ENCODE data around the gene ESRRA.

ESRRA gene

GRCh38 chr11:64284962-64285884 is 20.1 kb upstream of the ESRRA start, which contains the start of gene GPR137:
GPR137 (plus strand) TSS chr11:64285848; CDS start chr11:64286525, 677 bp downstream.
- TF ChIP-seq, protein P1, sequence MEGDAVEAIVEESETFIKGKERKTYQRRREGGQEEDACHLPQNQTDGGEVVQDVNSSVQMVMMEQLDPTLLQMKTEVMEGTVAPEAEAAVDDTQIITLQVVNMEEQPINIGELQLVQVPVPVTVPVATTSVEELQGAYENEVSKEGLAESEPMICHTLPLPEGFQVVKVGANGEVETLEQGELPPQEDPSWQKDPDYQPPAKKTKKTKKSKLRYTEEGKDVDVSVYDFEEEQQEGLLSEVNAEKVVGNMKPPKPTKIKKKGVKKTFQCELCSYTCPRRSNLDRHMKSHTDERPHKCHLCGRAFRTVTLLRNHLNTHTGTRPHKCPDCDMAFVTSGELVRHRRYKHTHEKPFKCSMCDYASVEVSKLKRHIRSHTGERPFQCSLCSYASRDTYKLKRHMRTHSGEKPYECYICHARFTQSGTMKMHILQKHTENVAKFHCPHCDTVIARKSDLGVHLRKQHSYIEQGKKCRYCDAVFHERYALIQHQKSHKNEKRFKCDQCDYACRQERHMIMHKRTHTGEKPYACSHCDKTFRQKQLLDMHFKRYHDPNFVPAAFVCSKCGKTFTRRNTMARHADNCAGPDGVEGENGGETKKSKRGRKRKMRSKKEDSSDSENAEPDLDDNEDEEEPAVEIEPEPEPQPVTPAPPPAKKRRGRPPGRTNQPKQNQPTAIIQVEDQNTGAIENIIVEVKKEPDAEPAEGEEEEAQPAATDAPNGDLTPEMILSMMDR (IDR thresholded peaks at IDR 0.05) = peak; percentile 42

DNA sequence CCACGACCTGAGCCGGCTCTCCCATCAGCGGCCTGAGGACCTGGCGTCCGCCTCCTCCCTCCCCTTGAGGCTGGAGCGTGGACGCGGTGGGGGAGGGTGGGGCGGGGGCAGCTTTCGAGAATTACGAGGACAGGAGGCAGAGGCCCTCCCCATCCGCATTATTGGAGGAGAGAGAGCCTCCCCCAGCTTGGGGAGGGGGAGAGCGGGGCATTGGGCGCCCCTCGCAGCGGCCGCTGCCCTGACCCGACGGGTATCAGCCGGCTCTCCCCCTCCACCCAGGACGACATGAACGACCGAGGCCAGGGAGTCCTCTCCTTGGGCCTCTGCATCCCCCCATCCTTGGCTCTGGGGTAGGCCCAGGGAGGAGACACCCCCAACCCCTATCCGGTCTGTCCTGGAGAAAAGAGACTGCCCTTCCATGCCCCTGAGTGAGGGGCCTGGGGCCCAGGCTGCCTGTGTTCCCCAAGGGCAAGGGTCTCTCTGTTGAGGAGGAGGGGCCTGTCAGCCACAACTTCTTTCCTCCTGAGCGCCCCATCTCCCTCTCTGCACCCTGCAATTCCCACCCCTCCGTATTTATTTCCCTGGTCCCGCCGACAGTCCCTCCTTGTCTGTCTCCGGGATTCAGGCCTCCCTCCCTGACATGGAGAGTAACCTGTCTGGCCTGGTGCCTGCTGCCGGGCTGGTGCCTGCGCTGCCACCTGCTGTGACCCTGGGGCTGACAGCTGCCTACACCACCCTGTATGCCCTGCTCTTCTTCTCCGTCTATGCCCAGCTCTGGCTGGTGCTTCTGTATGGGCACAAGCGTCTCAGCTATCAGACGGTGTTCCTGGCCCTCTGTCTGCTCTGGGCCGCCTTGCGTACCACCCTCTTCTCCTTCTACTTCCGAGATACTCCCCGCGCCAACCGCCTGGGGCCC is 19.2 kb upstream of the ESRRA start:
- Histone ChIP-seq H3K9me3 (no peaks in the 10 kb centered on the region), H3K27ac (peak overlapping the region; percentile 98), H3K27me3 (peaks cover 21% of the 10 kb centered on the region), H3K4me3 (ENCODE audit: low read depth in 1 of 2, low read length in 1 of 2) (peak overlapping the region; percentile 86 to 93), H3K36me3 (peaks cover 7% of the 10 kb centered on the region), H3K4me1 (ENCODE audit: control insufficient read depth in 1 of 2, insufficient read depth in 1 of 2, low read depth in 1 of 2, low read length in 1 of 2) (peaks cover 20 to 29% of the 10 kb centered on the region in 2 experiments)
- TF ChIP-seq, protein P1 (IDR thresholded peaks at IDR 0.05) = no peak

More at GRCh38 chr11:64284962-64285884, 20.1 kb upstream of the ESRRA start, which contains the start of gene GPR137:
- Histone ChIP-seq H3K27ac (peak within 1 kb of the TSS; percentile 98), H3K4me1 (ENCODE audit: control insufficient read depth in 1 of 2, insufficient read depth in 1 of 2, low read depth in 1 of 2, low read length in 1 of 2) (peaks cover 20 to 26% of the 10 kb centered on the region in 2 experiments), H3K36me3 (peaks cover 7% of the 10 kb centered on the region), H3K27me3 (peaks cover 12% of the 10 kb centered on the region), H3K9me3 (no peaks in the 10 kb centered on the region), H3K4me3 (ENCODE audit: low read depth in 1 of 2, low read length in 1 of 2) (peak within 1 kb of the TSS; percentile 86 to 93)

GRCh38 chr11:64286801-64287159 is 18.5 kb upstream of the ESRRA start:
- H3K36me3 ChIP-seq = peaks cover 6% of the 10 kb centered on the region
- peaks cover 27% of the 10 kb centered on the region for H3K27me3 ChIP-seq
- no peak overlapping the region for H3K27ac ChIP-seq
- H3K9me3 ChIP-seq = no peaks in the 10 kb centered on the region
- TF ChIP-seq, protein P1 (IDR thresholded peaks at IDR 0.05) = no peak
- H3K4me1 ChIP-seq (ENCODE audit: control insufficient read depth in 1 of 2, insufficient read depth in 1 of 2, low read depth in 1 of 2, low read length in 1 of 2) = peaks cover 20 to 35% of the 10 kb centered on the region in 2 experiments
- H3K4me3 ChIP-seq (ENCODE audit: low read depth in 1 of 2, low read length in 1 of 2) = no peak overlapping the region

- Histone ChIP-seq H3K9me3 (no peaks in the 10 kb centered on the region), H3K36me3 (no peaks in the 10 kb centered on the region), H3K4me3 (ENCODE audit: low read depth in 1 of 2, low read length in 1 of 2) (no peak overlapping the region), H3K27me3 (peaks cover 38% of the 10 kb centered on the region), H3K4me1 (ENCODE audit: control insufficient read depth in 1 of 2, insufficient read depth in 1 of 2, low read depth in 1 of 2, low read length in 1 of 2) (peaks cover 20 to 45% of the 10 kb centered on the region in 2 experiments), H3K27ac (no peak overlapping the region)
- TF ChIP-seq, protein P1 (IDR thresholded peaks at IDR 0.05) = no peak
These were observed 17.5 kb upstream of the ESRRA start for GRCh38 chr11:64287676-64288352.

DNA sequence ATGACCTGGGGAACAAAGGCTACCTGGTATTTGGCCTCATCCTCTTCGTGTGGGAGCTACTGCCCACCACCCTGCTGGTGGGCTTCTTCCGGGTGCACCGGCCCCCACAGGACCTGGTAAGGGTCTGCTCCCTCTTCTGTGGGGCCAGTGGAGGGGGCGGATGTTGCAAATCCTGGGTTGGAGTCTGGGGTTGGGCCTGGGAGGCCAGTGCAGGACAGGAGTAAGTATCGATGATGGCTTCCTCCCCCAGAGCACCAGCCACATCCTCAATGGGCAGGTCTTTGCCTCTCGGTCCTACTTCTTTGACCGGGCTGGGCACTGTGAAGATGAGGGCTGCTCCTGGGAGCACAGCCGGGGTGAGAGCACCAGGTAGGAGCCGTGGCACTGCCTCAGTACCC is 17.0 kb upstream of the ESRRA start:
- H3K4me3 ChIP-seq (ENCODE audit: low read depth in 1 of 2, low read length in 1 of 2) = no peak overlapping the region
- no peaks in the 10 kb centered on the region for H3K9me3 ChIP-seq
- TF ChIP-seq, protein P1 (IDR thresholded peaks at IDR 0.05) = no peak
- H3K27me3 ChIP-seq = peaks cover 43% of the 10 kb centered on the region
- H3K27ac ChIP-seq = no peak overlapping the region
- no peaks in the 10 kb centered on the region for H3K36me3 ChIP-seq
- H3K4me1 ChIP-seq (ENCODE audit: control insufficient read depth in 1 of 2, insufficient read depth in 1 of 2, low read depth in 1 of 2, low read length in 1 of 2) = peaks cover 17 to 42% of the 10 kb centered on the region in 2 experiments
